Measurements from ENCODE around the gene ZNF512. TPM values are rescaled to one million over a fixed set of nuclear protein-coding genes. Genes with fewer than 3 reads are reported as not detected.

The ZNF512 gene
- total and polyA plus RNA-seq, 2 donors (not counting 1 experiment from before 2014, with no cell fraction given): 33.3 to 72.3 TPM

DNA sequence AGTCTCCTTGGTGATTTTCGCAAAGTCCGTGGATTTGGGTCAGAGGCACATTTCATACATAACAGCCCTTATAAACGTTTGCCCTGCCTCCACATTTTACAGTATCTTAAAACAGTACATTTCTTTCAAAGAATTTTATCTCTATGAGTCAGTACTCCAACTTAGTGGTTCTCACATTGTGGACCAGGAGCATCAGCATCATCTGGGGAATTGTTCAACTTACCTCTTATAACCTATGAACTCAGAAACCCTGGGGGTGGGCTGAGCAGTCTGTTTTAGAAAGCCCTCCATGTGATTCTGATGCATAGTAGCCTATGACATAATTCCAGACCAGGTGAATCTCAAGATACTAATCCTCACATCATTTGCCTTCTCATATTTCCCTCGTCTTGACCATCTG lies 68.2 kb downstream of the ZNF512 start:
- peaks cover 7% of the 10 kb centered on the region for H3K4me1 Mint-ChIP-seq

DNA sequence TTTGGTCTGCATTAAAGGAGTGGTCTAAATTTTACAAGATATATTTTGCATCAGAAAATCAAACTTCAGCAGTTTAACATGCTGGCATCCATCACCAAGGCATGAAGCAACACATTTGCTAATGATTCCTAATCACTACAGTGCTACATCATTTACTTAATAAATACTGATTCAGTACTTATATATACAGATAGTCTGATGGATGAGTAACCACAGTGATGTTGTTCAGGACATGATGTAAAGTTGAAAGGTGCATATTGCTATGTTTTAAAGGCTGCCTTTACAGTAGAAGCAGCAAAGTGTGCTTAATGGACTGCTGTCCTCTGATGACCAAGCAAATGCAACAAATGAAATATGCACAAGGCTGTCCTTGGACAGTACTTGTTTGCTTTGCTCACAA lies 69.5 kb downstream of the ZNF512 start:
- TF ChIP-seq EZH2 (IDR thresholded peaks at IDR 0.05; ENCODE audit: borderline replicate concordance, insufficient read depth, low read depth, low read length, poor library complexity, severe bottlenecking): no peak
- TF ChIP-seq, protein P1, sequence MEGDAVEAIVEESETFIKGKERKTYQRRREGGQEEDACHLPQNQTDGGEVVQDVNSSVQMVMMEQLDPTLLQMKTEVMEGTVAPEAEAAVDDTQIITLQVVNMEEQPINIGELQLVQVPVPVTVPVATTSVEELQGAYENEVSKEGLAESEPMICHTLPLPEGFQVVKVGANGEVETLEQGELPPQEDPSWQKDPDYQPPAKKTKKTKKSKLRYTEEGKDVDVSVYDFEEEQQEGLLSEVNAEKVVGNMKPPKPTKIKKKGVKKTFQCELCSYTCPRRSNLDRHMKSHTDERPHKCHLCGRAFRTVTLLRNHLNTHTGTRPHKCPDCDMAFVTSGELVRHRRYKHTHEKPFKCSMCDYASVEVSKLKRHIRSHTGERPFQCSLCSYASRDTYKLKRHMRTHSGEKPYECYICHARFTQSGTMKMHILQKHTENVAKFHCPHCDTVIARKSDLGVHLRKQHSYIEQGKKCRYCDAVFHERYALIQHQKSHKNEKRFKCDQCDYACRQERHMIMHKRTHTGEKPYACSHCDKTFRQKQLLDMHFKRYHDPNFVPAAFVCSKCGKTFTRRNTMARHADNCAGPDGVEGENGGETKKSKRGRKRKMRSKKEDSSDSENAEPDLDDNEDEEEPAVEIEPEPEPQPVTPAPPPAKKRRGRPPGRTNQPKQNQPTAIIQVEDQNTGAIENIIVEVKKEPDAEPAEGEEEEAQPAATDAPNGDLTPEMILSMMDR (IDR thresholded peaks at IDR 0.05): no peak
- Histone ChIP-seq H3K4me3 (ENCODE audit: control extremely low read depth in 1 of 5, extremely low read depth in 1 of 5, insufficient read depth in 1 of 5, low read depth in 2 of 5, low read length in 4 of 5) (no peak overlapping the region), H3K27me3 (replicated peaks in 1 of 4; ENCODE audit: control extremely low read depth in 1 of 4, control insufficient read depth in 3 of 4, insufficient read depth in 4 of 4, low read length in 3 of 4) (no peaks in the 10 kb centered on the region), H3K4me2 (replicated peaks; ENCODE audit: low read depth, low read length, poor library complexity, severe bottlenecking) (no peak overlapping the region), H4K20me1 (ENCODE audit: control insufficient read depth, insufficient read depth, low read length, poor library complexity, severe bottlenecking) (no peaks in the 10 kb centered on the region), H3K36me3 (replicated peaks in 1 of 2; ENCODE audit: control extremely low read depth in 1 of 2, control insufficient read depth in 1 of 2, extremely low read depth in 1 of 2, insufficient read depth in 2 of 2, low read length in 1 of 2) (peaks cover 9 to 73% of the 10 kb centered on the region in 2 experiments), H3K79me2 (ENCODE audit: control insufficient read depth, insufficient read depth, low read length) (no peaks in the 10 kb centered on the region), H3K9ac (ENCODE audit: low read length) (no peak overlapping the region), H3K4me1 (ENCODE audit: control insufficient read depth in 2 of 2, insufficient read depth in 2 of 2, low read length in 2 of 2) (peaks cover 0 to 5% of the 10 kb centered on the region in 2 donors), H2AFZ (ENCODE audit: insufficient read depth, low read depth, low read length, poor library complexity, severe bottlenecking) (no peak overlapping the region), H3K9me3 (ENCODE audit: control extremely low read depth in 1 of 3, control insufficient read depth in 2 of 3, insufficient read depth in 1 of 3, low read length in 2 of 3) (no peaks in the 10 kb centered on the region), H3K27ac (ENCODE audit: low read length in 2 of 2) (no peak overlapping the region)
- DNase-seq (no peak), ATAC-seq (ENCODE audit: low read depth) (no peak)
- Mint-ChIP-seq H3K9me3 (ENCODE audit: insufficient read depth) (no peaks in the 10 kb centered on the region), H3K4me3 (no peak overlapping the region), H3K4me1 (peaks cover 7% of the 10 kb centered on the region), H3K27me3 (no peaks in the 10 kb centered on the region), H3K27ac (no peak overlapping the region)
- POLR2A ChIA-PET: no interaction called here
- CTCF ChIA-PET: interaction anchor here (0.8 to 1.7 kb wide), 2 partner anchors 30 to 31 kb away, joined by 3 to 6 read pairs; no protein-coding TSS in a partner anchor
- intact Hi-C loops (cut with micrococcal nuclease): no loop called here

More for the DNA sequence above, 68.2 kb downstream of the ZNF512 start:
- no peak for TF ChIP-seq EZH2 (IDR thresholded peaks at IDR 0.05; ENCODE audit: borderline replicate concordance, insufficient read depth, low read depth, low read length, poor library complexity, severe bottlenecking)
- TF ChIP-seq, protein P1 (IDR thresholded peaks at IDR 0.05): no peak
- no peak for DNase-seq
- no peak overlapping the region for H3K4me3 Mint-ChIP-seq
- Histone ChIP-seq H3K9ac (ENCODE audit: low read length) (no peak overlapping the region), H3K4me3 (ENCODE audit: control extremely low read depth in 1 of 5, extremely low read depth in 1 of 5, insufficient read depth in 1 of 5, low read depth in 2 of 5, low read length in 4 of 5) (no peak overlapping the region), H3K36me3 (replicated peaks in 1 of 2; ENCODE audit: control extremely low read depth in 1 of 2, control insufficient read depth in 1 of 2, extremely low read depth in 1 of 2, insufficient read depth in 2 of 2, low read length in 1 of 2) (peaks cover 16 to 75% of the 10 kb centered on the region in 2 experiments), H2AFZ (ENCODE audit: insufficient read depth, low read depth, low read length, poor library complexity, severe bottlenecking) (no peak overlapping the region), H3K79me2 (ENCODE audit: control insufficient read depth, insufficient read depth, low read length) (no peaks in the 10 kb centered on the region), H3K27me3 (replicated peaks in 1 of 4; ENCODE audit: control extremely low read depth in 1 of 4, control insufficient read depth in 3 of 4, insufficient read depth in 4 of 4, low read length in 3 of 4) (no peaks in the 10 kb centered on the region), H4K20me1 (ENCODE audit: control insufficient read depth, insufficient read depth, low read length, poor library complexity, severe bottlenecking) (no peaks in the 10 kb centered on the region), H3K27ac (ENCODE audit: low read length in 2 of 2) (no peak overlapping the region), H3K9me3 (ENCODE audit: control extremely low read depth in 1 of 3, control insufficient read depth in 2 of 3, insufficient read depth in 1 of 3, low read length in 2 of 3) (no peaks in the 10 kb centered on the region), H3K4me1 (ENCODE audit: control insufficient read depth in 2 of 2, insufficient read depth in 2 of 2, low read length in 2 of 2) (peaks cover 0 to 5% of the 10 kb centered on the region in 2 donors), H3K4me2 (replicated peaks; ENCODE audit: low read depth, low read length, poor library complexity, severe bottlenecking) (no peak overlapping the region)
- no peaks in the 10 kb centered on the region for H3K27me3 Mint-ChIP-seq
- no peaks in the 10 kb centered on the region for H3K9me3 Mint-ChIP-seq (ENCODE audit: insufficient read depth)
- POLR2A ChIA-PET: no interaction called here
- WGBS (ENCODE audit: insufficient coverage): 100% methylated on average over 1 of the region's 4 CpGs
- CTCF ChIA-PET: interaction anchor here (0.8 to 1.3 kb wide), 2 partner anchors 9 to 31 kb away, joined by 3 read pairs; no protein-coding TSS in a partner anchor
- intact Hi-C loops (cut with micrococcal nuclease): no loop called here
- no peak overlapping the region for H3K27ac Mint-ChIP-seq
- ATAC-seq (ENCODE audit: low read depth): no peak

Measured in B cell (primary cell).